IPS DF 4.7 (cell line): ENCODE results near the gene RETREG1.
"Not testable (repeated sequence)": the region's sequence is repeated elsewhere in the genome, so short reads cannot be mapped to it uniquely, and the experiment has no call there.

ENCODE experiments used
- DNase-seq: peaks from one replicate; pipeline ENCODE4 v3.0.0-alpha.2; 2013; ENCODE audit warnings: low spot score; ENCODE audit errors: extremely low read depth

RETREG1 gene

DNA sequence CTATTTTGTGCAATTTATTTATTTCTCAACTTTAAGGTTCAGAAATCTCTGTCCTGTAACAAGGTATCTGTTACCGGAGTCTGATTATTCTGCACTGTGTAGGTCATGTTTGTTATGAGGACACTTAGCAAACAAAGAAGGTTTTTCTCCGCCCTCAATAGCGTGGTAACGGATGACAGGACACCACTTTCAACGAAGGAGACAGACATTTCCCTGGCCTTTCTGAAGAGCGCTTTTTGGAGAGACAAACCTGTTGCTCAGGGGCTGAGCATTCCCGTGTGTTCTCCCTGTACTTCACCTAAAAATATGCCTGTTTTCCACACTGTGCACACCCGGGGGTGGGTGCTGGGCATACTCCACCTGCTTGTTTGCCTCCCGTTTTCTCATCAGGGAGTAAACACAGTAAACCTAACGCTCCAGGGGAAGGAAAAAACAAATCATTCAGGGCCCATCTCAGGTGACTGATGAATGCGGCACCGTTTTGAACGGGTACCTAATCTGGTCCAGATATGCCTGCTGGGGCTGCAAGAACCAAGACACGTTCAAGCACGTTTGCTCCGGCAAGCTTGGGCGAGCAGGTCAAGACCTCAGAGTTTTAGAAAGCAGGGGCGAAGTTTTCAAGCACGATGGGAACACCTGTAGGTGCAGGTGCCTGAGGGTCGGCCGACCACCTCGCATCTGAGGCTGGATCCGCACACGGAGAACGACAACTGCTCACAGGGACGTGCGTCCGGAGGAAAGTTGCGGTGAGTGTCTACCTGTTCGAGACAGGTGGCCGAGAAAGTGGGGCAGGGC lies 859 bp downstream of the RETREG1 start:
- no peak for DNase-seq

DNA sequence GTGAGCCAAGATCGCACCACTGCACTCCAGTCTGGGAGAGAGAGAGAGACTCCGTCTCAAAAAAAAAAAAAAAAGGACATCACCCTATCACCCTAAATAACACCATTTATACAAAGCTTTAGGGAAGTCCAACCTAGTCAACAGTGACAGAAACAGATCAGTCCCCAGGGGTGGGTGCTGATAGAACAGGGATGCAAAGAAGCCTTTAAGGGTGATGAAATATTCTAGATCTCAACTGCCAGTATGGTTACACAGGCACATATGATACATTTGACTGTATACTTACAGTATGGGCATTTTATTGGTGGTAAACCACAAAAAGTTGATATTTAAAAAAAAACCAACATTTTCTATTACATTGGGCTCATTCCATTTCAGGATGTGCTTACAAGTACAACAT lies 4.8 kb downstream of the RETREG1 start:
- DNase-seq: no peak

DNA sequence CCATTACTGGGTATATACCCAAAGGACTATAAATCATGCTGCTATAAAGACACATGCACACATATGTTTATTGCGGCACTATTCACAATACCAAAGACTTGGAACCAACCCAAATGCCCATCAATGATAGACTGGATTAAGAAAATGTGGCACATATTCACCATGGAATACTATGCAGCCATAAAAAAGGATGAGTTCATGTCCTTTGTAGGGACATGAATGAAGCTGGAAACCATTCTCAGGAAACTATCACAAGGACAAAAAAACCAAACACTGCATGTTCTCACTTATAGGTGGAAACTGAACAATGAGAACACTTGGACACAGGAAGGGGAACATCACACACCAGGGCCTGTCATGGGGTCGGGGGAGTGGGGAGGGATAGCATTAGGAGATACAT lies 5.9 kb downstream of the RETREG1 start:
- not testable (repeated sequence) for DNase-seq

DNA sequence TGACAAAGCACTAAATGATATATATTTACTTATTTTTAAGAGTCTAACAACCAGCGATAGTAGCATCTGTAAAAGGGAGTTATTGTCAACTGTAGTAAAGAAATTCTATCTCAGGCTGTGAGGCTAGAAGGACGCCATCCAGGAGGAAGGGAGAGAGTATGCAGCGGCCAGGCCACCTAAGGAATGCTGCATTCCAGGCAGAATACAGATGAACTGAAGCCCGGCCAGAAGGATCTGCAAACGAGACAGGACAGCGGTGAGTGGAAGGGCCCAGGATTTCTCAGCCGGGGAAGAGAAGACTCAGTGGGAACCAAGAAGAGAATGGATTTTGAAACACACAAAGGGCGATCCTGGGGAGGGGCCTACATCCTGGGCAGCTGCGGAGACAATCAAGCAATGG lies 7.4 kb downstream of the RETREG1 start:
- DNase-seq: no peak

DNA sequence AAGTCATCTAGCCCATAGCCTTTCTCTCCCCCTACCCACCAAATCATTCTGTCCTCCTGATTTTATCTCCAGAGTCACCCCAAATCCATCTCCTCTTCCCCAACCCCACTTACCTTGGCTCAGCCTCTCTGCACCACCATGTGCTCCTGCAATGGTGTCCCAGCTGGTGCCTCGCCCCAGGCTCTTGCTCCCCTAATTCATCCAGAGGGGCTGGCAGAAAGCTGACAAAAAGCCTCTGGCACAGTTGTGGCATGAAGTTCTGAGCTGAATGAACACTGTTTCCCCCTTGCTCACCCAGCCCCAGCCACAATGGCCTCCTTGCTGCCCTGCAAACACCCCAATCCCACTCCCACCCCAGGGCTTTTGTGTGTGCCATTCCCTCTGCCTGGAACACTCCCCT lies 10.2 kb downstream of the RETREG1 start:
- no peak for DNase-seq

DNA sequence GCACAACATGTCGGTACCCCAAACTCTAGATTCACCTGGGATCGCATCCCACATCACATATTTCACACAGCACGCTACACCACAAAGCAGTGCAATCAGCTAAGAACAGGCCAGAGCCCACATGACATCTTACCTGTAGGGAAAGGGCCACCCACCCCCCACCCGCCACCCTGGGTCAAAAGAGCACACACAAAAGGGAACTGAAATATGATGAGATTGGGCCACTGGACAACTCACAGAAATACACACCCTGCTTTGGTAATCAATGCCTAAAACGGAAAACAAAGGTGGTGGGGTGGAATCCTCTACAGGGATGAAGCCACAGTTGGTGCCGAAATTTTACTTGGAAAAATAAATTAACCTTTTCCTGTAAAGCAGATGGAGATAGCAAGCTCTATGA lies 13.1 kb downstream of the RETREG1 start:
- no peak for DNase-seq

DNA sequence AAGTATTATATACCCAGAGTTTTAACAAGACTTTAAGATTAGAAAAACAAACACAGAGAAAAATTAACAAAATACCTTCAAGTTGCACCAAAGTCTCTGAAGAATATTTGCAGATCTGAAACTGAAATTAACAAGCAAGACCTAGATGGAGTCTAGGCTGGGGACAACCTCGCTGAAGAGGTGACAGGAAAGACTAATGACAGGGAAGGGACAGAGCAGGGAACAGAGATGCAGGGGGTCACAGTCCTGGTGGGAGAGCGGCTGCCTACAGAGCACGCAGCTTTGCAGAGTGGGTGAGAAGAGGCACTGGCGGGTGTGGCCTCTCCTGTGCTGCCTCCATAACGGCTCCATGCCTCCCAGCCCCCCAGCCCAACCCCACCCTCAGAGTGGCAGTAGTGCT lies 13.5 kb downstream of the RETREG1 start:
- no peak for DNase-seq

DNA sequence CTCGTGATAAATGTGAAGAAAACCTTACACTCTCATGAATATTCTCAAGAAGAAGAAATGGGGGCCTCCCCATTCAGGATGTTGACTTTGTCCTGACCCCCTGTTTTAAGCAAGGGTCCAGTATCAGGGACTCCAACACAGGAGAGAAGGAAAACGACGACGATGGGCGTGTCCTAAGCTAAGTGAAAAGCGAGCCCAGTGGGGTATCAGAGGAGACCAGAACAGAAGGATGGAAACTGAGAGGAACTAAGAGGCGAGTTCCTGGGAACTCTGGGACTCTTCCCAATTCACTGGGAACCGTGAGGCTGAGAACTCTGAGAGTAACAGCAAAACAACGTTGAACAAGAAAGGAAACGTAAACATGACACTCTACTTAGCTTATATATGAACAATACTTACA lies 14.6 kb downstream of the RETREG1 start:
- DNase-seq: no peak

DNA sequence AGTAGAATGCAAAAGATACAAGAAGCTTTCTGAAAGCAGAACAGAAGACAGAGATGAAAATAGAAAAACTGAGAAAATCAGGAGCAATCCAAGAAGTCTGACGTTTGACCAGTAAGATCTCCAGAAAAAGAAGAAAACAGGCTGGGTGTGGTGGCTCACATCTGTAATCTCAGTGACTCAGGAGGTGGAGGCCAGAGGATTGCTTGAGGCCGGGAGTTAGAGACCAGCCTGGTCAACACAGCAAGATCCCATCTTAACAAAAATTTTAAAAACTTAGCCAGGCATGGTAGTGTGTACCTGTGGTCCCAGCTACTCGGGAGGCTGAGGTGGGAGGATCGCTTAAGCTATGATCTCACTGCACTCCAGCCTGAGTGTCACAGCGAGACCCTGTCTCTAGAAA lies 15.9 kb downstream of the RETREG1 start:
- no peak for DNase-seq

DNA sequence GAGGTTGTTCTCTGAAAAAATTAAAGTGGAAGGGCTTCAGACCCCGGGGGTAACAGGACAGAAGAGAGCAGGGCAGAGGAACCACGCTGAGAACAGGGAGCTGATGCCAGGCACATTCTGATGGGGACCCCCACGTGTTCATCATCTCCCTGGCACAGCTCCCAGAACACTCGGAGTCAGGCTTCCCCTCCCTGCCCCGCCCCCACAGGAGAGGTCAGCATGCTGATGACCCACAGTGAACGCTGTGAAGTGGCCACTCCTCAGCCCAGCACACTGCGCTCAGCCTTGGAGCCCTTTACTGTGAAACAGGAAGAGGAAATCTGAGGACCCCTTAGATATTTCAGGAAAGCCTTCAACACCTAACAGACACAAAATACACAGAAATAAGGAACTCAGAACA lies 16.4 kb downstream of the RETREG1 start:
- no peak for DNase-seq

DNA sequence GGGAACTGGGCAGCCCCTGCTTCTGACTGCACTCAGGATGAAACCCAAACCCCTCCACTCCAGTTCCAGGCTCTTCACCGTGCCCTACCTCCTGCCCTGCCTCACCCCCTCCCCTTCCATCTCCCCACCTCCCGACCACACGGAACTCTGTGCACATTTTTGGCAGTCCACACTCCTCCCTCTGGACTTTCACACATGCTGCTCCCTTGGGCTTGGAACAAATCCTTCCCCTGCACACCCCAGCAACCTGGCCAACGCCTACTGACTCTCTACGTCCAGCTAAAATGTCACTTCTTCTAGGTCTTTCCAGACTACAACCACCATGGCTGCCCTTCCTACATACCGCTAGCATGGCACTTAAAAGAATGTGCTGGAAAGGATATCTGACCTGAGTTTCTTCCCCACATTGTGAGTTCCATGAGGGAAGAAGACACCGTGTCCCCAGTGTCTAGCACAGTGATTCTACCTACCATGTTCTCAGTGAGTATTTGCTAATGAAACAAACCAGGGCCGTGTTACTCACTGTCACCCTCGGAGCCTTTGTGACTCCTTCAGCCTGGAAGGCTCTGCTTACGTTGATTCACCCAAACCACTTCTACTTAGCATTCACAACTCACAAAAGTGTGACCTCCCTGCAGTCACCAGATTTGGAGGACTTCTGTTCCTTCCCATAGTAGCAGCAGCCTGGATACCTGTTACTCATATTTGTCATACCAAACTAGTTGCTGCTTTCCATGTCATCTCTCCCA lies 18.7 kb downstream of the RETREG1 start:
- DNase-seq: no peak

DNA sequence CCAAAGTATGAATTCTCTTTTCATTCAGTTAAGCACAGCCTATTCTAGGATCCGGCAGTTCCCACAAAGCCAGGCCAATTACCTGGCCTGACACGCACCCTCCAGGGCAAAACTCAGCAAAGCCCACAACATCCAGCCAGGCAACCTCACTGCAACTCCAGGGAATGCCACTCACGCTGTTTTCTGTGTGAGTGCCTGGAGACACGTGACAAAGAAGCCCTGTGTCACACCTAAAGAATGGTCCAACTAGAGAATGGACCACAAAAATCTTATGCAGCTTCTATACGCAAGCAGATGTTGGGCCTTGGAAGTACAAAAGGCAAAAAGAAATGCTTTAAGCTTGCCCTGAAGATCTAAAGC lies 20.2 kb downstream of the RETREG1 start:
- DNase-seq: no peak

DNA sequence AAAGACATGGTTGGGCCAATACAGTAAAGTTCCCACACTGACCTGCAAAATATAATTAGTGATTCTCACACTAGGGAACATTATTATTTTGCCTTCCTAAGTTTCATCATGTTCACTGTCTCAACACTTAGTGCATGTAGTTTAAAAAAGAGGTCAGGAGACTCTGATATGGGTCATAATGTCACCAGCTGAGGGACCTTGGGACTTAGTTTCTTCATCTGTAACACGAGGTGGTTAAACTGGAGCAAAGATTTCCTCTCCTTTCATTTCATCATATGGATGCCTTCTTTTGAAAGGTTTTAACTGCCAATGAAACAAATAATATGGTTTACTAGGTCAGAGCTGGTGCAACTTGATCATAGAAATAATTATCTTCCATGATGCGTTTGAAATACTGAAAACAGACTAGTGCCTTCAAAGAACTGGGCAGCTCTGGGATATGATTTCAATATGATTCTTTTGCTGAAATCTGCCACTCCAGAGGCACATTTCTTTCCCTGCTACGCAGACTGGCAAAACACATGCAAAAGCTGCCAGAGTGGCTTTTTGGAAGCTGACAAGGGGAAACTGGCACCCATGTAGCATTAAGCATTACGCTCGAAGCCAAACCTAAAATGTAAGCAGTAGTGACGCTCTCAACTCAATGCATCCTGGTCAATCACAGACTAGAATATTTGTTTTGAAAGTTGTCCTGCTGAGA lies 20.8 kb downstream of the RETREG1 start:
- no peak for DNase-seq

DNA sequence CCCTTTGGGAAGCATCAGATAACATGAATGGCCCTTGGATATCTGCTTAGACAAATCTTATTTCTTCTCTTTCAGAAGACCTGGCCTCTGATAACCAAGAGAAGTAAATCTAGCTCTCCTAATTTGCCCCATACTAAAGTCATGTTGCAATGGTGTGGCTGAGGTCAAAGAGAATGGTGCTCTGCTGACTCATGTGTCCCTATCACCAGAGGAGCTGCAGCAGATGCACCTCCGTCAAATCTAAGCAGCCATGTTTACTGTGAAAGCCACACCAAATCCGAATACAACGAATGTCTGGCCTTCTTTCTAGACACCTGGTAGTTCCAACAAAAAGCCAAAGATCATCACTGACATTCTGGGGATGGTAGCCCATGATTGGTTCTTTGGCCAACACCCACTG lies 23.2 kb downstream of the RETREG1 start:
- DNase-seq: no peak

DNA sequence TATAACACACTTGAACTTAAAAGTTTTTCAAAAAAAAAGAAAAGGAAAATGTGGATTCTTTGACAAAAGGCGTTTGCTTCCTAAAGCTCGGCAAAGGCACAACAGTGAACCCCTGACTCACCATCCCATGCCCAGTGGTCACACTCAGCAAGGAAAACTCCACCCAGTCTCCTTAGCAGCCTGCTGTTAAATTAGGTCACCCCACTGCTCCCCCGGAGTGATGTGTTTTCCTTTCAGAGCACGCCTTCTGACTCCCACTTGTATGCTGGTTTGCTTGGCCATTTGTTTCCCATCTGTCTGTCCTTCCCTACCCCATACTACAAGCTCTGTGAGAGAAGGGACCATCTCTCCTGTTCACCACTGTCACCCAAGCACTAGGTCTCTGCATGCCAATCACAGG lies 23.8 kb downstream of the RETREG1 start:
- no peak for DNase-seq

DNA sequence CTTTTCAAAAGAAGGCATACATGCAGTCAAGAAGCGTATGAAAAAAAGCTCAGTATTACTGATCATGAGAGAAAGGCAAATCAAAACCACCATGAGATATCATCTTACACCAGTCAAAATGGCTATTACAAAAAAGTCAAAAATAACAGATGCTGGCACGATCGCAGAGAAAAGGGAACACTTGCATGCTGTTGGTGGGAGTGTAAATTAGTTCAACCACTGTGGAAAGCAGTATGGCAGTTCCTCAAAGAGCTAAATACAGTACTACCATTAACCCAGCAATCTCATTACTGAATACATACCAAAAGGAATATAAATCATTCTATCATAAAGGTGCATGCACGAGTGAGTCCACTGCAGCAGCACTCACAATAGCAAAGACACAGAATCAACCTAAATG lies 24.5 kb downstream of the RETREG1 start:
- no peak for DNase-seq

DNA sequence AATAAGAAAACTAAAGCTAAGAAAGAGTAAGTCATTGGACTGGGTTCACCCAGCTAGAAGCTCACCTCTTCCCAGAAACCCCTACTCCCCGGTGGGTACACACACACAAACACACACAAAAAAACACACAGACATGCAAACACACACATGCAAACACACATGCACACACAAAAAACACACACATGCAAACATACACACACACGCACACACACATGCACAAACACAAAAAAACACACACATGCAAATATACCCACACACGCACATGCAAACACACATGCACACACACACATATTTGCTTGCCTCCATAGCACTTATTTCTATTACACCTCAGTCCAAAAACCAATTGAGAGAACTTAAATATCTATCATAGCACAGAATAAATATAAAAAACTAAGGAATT lies 26.1 kb downstream of the RETREG1 start:
- no peak for DNase-seq

DNA sequence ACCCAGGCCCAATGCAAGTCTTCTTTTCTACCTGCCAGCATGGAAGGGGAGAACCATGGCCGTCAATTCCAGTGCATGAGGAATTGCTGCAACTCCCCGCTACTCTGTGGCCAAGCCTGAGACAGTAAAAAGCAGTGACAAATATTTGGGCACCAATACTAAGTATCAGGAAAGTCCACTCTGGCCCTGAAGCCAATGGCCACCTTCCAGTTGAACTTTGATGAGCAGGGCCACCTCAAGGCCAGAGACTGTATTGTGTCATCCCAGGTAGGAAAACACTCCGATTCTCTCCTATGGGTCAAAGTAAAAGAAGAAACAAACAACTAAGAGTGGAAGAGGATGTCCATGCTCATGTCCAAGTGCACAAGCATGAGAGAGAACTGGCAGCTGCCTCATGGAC lies 27.1 kb downstream of the RETREG1 start:
- DNase-seq: no peak

DNA sequence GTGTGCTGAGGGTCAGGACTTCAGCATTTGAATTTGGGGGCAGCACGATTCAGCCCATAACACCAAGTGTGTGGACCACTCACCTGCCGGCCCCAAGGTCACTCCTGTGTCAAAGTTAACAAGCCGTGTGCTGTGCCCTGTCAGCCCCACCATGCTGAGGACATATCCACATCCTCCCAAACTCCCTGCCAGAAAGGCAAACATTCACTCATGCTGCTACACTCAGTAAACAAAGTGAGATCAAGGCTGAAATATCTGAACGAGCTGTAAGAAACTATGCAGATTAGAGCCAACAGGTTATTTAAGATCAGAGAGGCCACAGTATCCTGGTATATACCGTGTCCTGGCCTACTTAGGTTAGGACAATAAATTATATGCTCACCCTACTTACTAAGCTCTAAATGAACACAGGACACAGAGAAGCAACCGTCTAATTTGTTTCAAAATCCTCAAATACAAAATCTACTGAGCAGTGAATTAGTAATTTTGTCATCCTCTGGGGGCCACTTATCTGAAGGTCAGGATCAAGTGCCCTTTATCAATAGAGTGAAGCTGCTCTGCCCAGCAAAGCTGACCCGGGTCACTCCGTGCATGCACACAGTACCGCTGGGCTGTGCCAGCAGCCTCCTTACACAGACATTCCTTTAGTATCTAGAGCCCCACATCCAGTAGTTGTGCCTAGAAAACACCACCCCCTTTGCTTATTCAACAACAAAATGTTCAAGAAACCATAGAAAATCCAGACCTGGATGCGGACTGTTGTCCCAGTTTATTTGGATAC lies 28.2 kb downstream of the RETREG1 start:
- DNase-seq: no peak

DNA sequence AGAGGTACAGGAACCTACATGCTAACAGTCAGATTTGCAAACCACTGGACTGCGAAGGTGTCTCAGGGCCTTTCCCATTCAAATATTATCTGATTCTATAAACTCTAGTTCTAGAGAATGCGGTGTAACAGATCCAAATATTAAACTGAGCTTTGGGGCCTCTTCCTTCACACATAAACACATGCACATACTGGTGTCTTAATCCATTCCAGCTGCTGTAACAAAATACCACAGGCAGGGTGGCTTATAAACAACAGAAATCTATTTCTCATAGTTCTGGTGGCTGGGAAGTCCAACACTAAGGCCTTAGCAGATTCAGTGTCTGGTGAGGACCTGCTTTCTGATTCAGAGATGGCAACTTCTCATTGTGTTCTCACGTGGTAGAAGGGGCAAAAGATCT lies 30.2 kb downstream of the RETREG1 start:
- DNase-seq: no peak

DNA sequence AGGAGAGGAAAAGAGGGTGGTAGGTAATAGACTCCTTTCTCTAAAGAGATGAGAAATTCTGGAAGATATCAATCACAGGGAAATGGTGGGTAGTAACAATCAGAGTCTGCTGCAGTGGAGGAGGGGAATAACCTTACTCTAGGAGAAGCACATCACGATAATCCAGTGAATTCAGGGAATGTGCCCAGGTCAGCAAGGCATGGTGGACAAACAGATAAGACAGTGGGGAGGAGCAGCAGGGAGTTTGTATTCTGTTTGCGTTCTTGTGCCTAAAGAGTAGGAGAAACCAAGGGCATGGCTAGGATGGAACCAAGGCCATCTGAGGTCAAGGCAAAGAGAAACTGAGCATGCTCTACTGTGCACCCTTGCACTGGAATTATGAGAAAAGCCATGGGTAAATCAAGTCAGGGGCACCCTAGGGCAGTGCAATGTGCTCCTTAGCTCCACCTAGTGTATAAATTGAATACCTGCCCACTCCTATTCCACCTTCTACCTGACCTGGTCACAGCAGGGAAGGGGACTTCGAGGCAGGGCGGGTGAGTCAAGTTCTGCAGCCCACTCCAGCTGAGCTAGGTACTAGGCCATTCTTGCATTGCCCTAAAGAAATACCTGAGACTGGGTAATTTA lies 31.6 kb downstream of the RETREG1 start:
- DNase-seq: no peak
